Activated CD8-positive, alpha-beta memory T cell treated with anti-CD3 and anti-CD28 coated beads for 36 hours (primary cell): Measurements from ENCODE around the gene DAAM2. TPM values are rescaled to one million over a fixed set of nuclear protein-coding genes. Genes with fewer than 3 reads are reported as not detected.

Experiments
- CTCF ChIA-PET: fragments of 350-600 bp; sonication (Branson Sonifier 250); formaldehyde crosslinking; loops from one replicate; lab custom pipeline; 2021; ENCODE audit warnings: antibody characterized with exemption; lab: Charles Lee
- POLR2A ChIA-PET: fragments of 350-600 bp; sonication (Branson Sonifier 250); formaldehyde crosslinking; loops from one replicate; lab custom pipeline; 2021; ENCODE audit warnings: antibody characterized with exemption; lab: Charles Lee
- total RNA-seq, 2 experiments: library from RNA; stranded (reverse); gene quantifications; one replicate each; pipeline ENCODE4 v1.2.3, GENCODE V29; 2021

The DAAM2 gene
- total RNA-seq, 2 experiments from 2014 or later, result not detected

GRCh38 chr6:39936857-39937256 lies 144.7 kb downstream of the DAAM2 start:
- CTCF ChIA-PET, result no interaction called here
- POLR2A ChIA-PET, result no interaction called here

DNA sequence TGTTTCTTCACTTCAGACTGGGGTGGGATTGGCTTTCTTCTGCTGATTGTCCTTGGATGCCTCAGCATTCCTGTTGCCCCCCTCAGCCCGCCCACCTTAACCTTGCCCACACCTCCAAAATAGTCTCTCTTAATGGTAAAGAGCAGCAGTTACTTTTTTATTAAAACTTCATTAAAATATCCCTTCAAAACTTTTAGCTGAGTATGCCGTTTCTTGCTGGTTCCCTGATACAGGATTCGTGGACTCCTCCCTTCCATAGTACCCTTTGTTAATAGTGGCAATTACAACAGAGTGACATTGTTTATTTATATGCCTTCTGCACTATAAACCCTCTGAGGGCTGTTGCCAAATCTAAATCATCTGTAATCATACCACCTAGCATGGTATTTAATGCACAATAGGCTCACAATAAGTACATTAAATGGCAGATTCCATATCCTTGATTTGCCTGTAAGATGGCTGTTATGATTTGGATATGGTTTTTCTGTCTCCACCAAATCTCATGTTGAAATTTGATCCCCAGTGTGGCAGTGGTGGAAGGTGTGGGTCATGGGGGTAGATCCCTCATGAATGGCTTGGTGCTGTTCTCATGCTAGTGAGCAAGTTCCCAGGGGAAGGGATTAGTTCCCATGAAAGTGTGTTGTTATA lies 145.6 kb downstream of the DAAM2 start:
- CTCF ChIA-PET, result no interaction called here
- POLR2A ChIA-PET, result no interaction called here

- CTCF ChIA-PET, result no interaction called here
- POLR2A ChIA-PET, result no interaction called here
These were observed 146.8 kb downstream of the DAAM2 start for GRCh38 chr6:39938773-39939654.

DNA sequence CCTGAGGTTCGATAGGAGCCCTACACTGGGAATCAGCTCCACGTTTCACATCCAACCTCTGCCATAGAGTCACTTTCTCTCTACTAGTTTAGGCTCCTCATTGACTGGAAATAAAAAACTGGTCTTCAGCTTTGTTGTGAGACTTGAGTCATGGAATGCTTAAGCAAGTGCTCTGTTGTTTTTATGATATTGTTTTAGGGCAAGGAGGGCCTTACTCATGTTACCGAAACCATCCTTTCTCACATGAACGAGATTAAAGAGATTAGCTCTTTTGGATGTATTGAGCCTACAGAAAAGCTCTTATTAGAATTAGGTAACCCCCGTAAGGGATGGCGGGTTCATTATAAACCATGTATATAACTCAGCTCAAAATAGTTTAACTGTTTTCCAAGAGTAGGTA lies 149.0 kb downstream of the DAAM2 start:
- ChIA-PET CTCF (no interaction called here), POLR2A (no interaction called here)

GRCh38 chr6:39941820-39942219 lies 149.6 kb downstream of the DAAM2 start:
- POLR2A ChIA-PET, result no interaction called here
- CTCF ChIA-PET, result no interaction called here

GRCh38 chr6:39942903-39943580 lies 150.9 kb downstream of the DAAM2 start:
- ChIA-PET CTCF (no interaction called here), POLR2A (no interaction called here)

GRCh38 chr6:39945626-39946025 lies 153.4 kb downstream of the DAAM2 start:
- CTCF ChIA-PET, result no interaction called here
- POLR2A ChIA-PET, result no interaction called here

DNA sequence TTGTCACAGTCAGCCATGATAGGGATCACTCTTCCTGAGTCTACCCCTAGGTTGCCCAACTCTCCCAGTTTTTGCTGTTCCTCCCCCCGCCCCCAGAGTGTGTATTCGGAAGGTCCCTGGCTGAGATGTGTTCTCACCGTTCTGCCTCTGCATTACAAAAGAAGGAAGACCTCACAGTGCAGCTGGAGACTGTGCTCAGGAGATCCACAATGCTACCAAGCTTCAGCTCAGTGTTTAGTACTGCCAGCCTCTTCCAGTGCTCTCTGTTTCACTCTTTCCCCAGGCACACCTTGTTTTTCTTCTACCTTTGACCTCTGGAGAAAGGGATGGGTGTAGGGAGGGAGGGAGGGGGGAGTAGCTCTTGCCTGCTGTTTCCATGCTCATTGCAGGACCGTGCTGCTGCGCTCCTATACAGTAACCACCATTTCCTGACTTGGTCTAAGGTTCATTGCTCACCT lies 155.5 kb downstream of the DAAM2 start:
- ChIA-PET POLR2A (no interaction called here), CTCF (no interaction called here)

DNA sequence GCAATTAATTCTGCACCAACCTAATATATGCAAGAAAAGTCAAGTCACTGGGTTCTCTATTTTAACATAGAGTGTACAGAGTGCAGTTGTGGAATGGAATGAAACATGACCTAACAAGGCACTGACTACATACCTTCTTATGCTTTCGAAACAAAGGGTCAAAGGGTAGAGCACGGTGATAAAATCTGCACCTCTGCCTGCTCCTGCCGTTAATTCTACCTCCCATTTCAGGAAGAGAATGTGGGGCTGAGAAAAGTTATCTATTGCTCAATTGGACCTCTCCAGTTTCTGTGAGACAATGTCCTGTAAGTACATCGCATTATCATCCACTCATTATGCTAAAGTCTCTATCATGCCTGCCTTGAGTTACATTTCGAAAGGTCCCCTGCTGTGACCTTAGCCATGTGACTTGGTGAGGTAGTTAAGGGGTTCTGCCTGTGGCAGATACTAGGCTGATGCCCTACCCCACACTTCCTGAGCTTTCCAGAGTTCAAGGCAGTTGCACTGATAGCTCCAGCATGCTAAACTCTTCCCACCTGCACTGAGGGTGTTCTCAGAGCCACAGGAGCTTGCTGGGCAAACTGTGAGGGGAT lies 156.1 kb downstream of the DAAM2 start:
- CTCF ChIA-PET, result no interaction called here
- POLR2A ChIA-PET, result no interaction called here

GRCh38 chr6:39950125-39950720 lies 158.0 kb downstream of the DAAM2 start:
- ChIA-PET CTCF (no interaction called here), POLR2A (no interaction called here)

DNA sequence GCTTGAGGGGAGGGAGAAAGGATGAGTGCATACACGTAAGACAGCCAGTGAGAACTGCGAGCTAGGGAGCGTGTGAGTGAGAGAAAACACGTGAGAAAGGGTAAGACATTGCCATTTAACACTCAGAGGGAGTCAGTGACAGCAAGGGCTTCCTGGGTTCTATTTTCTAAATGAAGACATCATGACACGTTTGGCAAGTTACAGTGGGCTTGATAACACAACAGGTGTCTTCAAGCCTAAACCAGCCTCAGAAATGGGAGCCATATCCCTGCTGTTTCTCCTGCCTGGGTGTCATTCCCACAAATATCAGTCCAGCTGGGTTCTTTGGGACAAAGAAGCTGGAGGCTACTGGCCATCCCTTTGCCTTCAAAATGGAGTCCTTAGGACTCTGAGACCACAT lies 159.0 kb downstream of the DAAM2 start:
- CTCF ChIA-PET, result no interaction called here

GRCh38 chr6:39951716-39952115 lies 159.5 kb downstream of the DAAM2 start:
- POLR2A ChIA-PET, result no interaction called here
- CTCF ChIA-PET, result no interaction called here

More for the DNA sequence above, 159.0 kb downstream of the DAAM2 start:
- POLR2A ChIA-PET, result no interaction called here

GRCh38 chr6:39952167-39952566 lies 160.0 kb downstream of the DAAM2 start:
- ChIA-PET POLR2A (no interaction called here), CTCF (no interaction called here)

DNA sequence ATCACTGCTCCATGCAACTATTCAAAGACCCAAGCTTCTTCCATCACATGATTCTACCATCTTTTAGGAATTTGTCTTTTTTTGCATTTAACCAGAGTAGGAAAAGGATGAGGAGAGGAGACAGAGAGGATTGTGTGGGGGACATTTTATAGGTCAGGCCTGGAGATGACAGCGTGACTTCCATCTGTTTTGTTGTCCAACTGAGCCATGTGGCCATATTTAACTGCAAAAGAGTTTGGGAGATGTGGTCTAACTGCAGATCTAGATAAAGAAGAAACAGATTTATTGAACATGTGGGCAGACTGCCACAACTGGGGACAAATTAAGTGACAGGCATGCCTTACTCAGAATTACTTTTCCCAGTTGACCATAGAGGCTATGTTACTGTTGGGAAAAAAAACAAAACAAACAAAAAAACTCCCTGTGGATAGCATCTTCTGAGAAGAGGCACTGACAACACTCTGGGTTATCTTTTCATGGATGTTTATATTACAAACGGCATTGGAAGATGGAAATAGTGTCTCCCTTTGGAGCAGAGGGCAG lies 161.0 kb downstream of the DAAM2 start:
- ChIA-PET CTCF (no interaction called here), POLR2A (no interaction called here)

Other genes starting within 250 kb of the DAAM2 start
- gene KIF6, start 67.0 kb upstream of the DAAM2 start, total RNA-seq, result under 1 TPM; 0.17 to 0.23 TPM
- 1 to 10 TPM in 1 of 2 experiments, under 1 TPM in 1; 0.84 to 1.4 TPM for gene MOCS1, start 142.1 kb downstream of the DAAM2 start, total RNA-seq